GM12801 (cell line): ENCODE results near the gene KAZN.

Experiments
- CTCF ChIP-seq: IDR thresholded peaks from one replicate; pipeline ENCODE4 v1.5.1; 2011; ENCODE audit warnings: control low read depth; ENCODE audit not compliant: insufficient read length; ENCODE audit errors: extremely low read depth

The KAZN gene

GRCh38 chr1:14782741-14783591 lies 184.5 kb downstream of the KAZN start:
- TF ChIP-seq CTCF: no peak

DNA sequence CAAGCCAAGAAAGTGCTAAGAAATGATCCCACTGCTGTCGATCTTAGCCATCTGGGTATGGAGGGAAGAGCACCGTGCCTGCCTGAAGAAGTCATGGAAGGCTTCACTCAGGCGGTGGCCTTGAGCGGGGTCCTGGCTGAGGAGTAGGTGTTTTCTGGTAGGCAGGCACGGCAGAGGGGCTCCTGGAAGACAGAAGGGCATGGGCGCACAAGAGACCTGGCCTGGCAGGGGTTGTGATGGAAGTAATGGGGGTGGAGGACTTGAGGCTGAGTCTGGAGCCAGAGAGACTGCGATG lies 185.1 kb downstream of the KAZN start:
- TF ChIP-seq CTCF: no peak

- TF ChIP-seq CTCF: no peak
Measured at GRCh38 chr1:14784790-14785773, 186.6 kb downstream of the KAZN start.

- no peak for TF ChIP-seq CTCF
Measured at GRCh38 chr1:14786109-14786675, 187.7 kb downstream of the KAZN start.

DNA sequence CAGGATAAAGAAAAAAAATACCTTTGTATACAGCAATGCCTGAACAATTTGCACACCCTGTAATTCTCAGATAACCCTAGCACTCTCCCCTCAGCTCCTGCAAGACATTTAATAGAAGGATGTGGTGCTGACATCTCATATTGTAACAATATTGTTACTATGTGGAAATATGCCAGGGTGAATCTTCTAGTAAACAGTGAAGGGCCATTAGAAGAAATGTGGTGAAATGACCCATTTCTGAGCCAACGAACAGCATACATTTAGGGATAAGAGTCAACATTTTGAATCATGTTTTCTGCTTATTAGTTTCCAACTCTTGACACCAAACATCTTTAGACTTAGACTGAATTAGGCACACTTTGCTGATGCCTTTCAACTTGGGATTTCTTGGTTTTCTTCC lies 188.2 kb downstream of the KAZN start:
- TF ChIP-seq CTCF: no peak

DNA sequence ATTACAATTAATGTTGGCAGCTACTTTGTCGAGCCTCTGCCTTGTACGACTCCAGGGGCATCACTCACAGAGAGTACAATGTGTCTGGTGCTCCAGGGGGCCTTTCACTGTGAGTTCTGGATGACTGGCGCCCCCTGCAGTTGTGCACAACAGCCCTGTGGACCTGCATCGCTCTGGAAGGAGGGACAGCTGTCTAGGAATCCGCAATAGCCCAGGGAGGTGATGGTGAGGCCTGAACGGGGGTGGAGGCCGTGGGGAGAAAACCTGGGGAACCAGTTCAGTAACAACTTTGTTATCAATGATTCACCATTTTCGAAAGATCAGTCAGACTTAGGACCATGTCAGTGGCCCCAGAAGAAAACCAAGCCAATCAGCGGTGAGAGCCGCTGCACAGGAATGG lies 189.1 kb downstream of the KAZN start:
- no peak for TF ChIP-seq CTCF

DNA sequence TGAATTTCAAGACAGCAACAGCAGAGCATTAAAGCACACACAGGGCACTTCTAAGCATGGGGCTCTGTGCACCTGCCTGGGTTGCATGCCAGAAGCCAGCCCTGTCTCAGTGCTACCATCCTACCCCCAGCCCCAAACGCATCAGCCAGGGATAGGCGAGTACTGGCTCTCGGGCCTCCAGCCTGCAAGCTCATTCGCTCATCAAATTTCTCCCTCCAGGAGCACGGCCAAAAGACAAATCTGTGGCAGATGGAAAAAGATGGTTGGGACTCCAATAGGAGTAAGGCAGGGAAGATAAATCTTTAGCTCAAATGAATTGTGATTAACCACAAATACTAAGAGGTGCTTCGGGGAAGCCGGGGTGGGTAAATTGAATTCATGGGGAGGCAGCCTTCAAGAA lies 189.6 kb downstream of the KAZN start:
- TF ChIP-seq CTCF: no peak
